AG04450 (cell line): ENCODE data around the gene PCTP. TPM values are rescaled to one million over a fixed set of nuclear protein-coding genes. Genes with fewer than 3 reads are reported as not detected.

ENCODE experiments used
- CTCF ChIA-PET: fragments of 300-600, 350-600 bp; formaldehyde crosslinking; extraction: SDS; loops from one replicate; lab custom pipeline; 2022; ENCODE audit warnings: antibody characterized with exemption, inconsistent platforms; lab: Charles Lee
- POLR2A ChIA-PET: fragments of 350-600 bp; formaldehyde crosslinking; extraction: SDS; loops from one replicate; lab custom pipeline; 2021; ENCODE audit warnings: antibody characterized with exemption, inconsistent platforms; lab: Yijun Ruan, JAX
- DNase-seq: peaks from one replicate; pipeline ENCODE4 v3.0.0-alpha.2; 2011; ENCODE audit warnings: low read depth, low spot score
- H3K27ac ChIP-seq: one replicate; pipeline ENCODE4 v1.5.1; 2012; ENCODE audit warnings: low read depth, low read length, control low read depth
- H3K27me3 ChIP-seq: one replicate; pipeline ENCODE4 v1.6.0; 2012; ENCODE audit warnings: low read length; ENCODE audit not compliant: control insufficient read depth, insufficient read depth
- H3K4me3 ChIP-seq: 2 replicates; pipeline ENCODE4 v1.5.1; 2011; ENCODE audit warnings: mild to moderate bottlenecking, low read depth, low read length, control low read depth
- H3K9me3 ChIP-seq: 2 replicates; pipeline ENCODE4 v1.5.1; 2012; ENCODE audit warnings: low read length; ENCODE audit not compliant: control insufficient read depth, insufficient read depth
- CTCF ChIP-seq: IDR thresholded peaks from 2 replicates; pipeline ENCODE4 v1.5.1; 2011; ENCODE audit warnings: low read depth, low read length, control low read depth, inconsistent platforms
- polyA plus RNA-seq: library from polyadenylated mRNA; depleted of rRNA; stranded (reverse); fragments of >200 nt; gene quantifications from 2 replicates; pipeline ENCODE4 v1.2.3, GENCODE V29; 2011

The PCTP gene
- polyA plus RNA-seq, 1 experiment, result 20.5 TPM

GRCh38 chr17:55729484-55729883, 21.4 kb upstream of the PCTP start:
- CTCF ChIA-PET, result interaction anchor here (1.0 to 1.4 kb wide), 3 partner anchors 12 to 203 kb away, joined by 4 to 10 read pairs (median 4); no protein-coding TSS in a partner anchor

DNA sequence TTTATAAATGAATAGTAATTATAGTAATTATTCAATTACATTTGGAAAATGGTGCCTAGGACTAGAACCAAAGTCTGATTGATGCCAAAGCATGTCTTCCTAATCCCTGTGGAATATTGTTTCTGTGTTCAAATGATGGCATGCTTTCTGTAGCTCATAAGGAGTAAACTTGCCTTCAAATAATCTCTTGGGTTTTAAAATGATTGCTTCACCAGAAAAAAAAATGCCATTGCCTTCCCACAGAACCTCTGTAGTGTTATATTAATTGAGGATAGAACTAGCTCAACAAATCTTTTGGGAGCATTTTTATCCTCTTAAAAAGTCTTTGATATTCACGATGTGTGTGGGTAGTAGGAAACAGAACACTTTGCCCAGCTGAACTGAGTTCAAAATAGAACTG, 20.5 kb upstream of the PCTP start:
- Histone ChIP-seq H3K27me3 (no peaks in the 10 kb centered on the region), H3K9me3 (no peaks in the 10 kb centered on the region), H3K27ac (no peak overlapping the region), H3K4me3 (no peak overlapping the region)
- POLR2A ChIA-PET, result no interaction called here
- CTCF ChIA-PET, result interaction anchor here (1.1 to 11.3 kb wide), 4 partner anchors 10 to 204 kb away, joined by 3 to 146 read pairs (median 4); partner anchors contain the start of genes PCTP and TMEM100
- DNase-seq, result no peak
- TF ChIP-seq CTCF, result no peak

More at GRCh38 chr17:55729484-55729883, 21.4 kb upstream of the PCTP start:
- TF ChIP-seq CTCF, result no peak
- Histone ChIP-seq H3K4me3 (no peak overlapping the region), H3K9me3 (no peaks in the 10 kb centered on the region), H3K27me3 (no peaks in the 10 kb centered on the region), H3K27ac (no peak overlapping the region)
- DNase-seq, result no peak
- POLR2A ChIA-PET, result no interaction called here

DNA sequence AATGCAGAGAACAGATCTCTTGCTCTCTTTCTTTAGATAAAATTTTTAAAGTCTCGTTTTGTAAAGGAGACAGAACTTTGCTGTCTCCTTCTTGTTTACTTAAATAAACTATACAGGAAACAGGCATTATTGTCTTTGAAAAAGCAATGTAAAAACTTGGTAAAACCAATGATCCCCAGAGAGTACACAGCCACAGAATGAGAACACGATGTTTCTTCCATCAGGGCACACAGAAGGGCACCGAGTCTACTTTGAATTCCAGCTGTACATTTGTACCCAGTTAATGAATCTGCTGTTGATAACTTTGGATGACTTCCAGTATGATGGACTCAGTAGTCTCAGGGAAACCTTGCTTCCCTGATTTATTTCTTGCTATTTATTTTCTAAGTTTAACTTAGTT, 20.0 kb upstream of the PCTP start:
- H3K27ac ChIP-seq, result no peak overlapping the region
- no peak for TF ChIP-seq CTCF
- no peaks in the 10 kb centered on the region for H3K9me3 ChIP-seq
- H3K27me3 ChIP-seq, result no peaks in the 10 kb centered on the region
- no peak for DNase-seq
- ChIA-PET POLR2A (no interaction called here), CTCF (interaction anchor here (1.1 to 11.3 kb wide), 4 partner anchors 10 to 204 kb away, joined by 3 to 146 read pairs (median 4); partner anchors contain the start of genes PCTP and TMEM100)
- no peak overlapping the region for H3K4me3 ChIP-seq

GRCh38 chr17:55731586-55732250, 19.1 kb upstream of the PCTP start:
- Histone ChIP-seq H3K9me3 (no peaks in the 10 kb centered on the region), H3K27me3 (no peaks in the 10 kb centered on the region), H3K4me3 (no peak overlapping the region), H3K27ac (no peak overlapping the region)
- TF ChIP-seq CTCF, result no peak
- no peak for DNase-seq
- POLR2A ChIA-PET, result no interaction called here
- CTCF ChIA-PET, result interaction anchor here (0.7 to 11.3 kb wide), 5 partner anchors 11 to 205 kb away, joined by 3 to 146 read pairs (median 3); partner anchors contain the start of gene TMEM100

DNA sequence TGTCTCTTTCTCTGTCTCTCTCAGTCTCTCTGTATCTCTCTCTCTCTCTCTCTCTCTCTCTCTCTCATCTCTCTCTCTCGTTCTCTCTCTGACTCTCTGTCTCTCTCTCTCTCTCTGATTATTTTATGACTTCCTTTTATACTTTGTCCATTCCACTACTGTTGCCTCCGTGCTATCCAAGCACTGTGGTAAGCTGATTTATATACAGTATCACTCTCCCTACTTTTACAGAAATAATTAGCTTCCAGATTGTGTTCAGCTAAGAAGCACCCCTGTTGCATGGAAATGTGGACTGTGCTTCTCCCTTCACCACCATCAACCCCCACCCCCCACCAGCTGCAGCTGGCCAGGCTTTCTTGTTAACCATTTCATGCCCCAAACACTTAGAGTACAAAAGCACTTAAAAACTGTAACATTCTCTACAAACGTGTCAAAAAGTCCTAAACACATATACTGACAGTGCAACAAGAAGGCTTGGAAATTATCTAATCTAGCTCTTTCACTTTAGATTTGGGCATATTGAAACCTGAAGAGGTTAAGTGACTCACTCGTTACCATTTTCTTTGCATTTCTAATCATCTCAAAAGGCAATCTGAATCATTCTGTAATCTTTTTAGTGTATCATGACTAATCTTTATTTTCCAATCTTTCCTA, 16.6 kb upstream of the PCTP start:
- Histone ChIP-seq H3K9me3 (no peaks in the 10 kb centered on the region), H3K27ac (peak overlapping the region; percentile 12), H3K4me3 (no peak overlapping the region), H3K27me3 (no peaks in the 10 kb centered on the region)
- TF ChIP-seq CTCF, result no peak
- POLR2A ChIA-PET, result interaction anchor here (0.6 to 1.8 kb wide), 2 partner anchors 13 to 17 kb away, joined by 5 read pairs; partner anchors contain the start of gene PCTP
- DNase-seq, result no peak
- CTCF ChIA-PET, result interaction anchor here (0.6 to 11.3 kb wide), 15 partner anchors 7 to 982 kb away, joined by 3 to 146 read pairs (median 9); partner anchors contain the start of genes PCTP and TMEM100
